Ishikawa (cell line): ENCODE measurements around the gene RNF149.

Source experiments
- CEBPB ChIP-seq: IDR thresholded peaks from 2 replicates; pipeline ENCODE4 v1.6.1; 2012
- CREB1 ChIP-seq: IDR thresholded peaks from 2 replicates; pipeline ENCODE4 v1.6.1; 2012; ENCODE audit warnings: low read depth
- EGR1 ChIP-seq: IDR thresholded peaks from 2 replicates; pipeline ENCODE4 v1.6.1; 2012
- EP300 ChIP-seq: IDR thresholded peaks from 2 replicates; pipeline ENCODE4 v1.6.1; 2012; ENCODE audit warnings: borderline replicate concordance
- FOXM1 ChIP-seq: IDR thresholded peaks from 2 replicates; pipeline ENCODE4 v1.6.1; 2012; ENCODE audit warnings: low read depth, borderline replicate concordance
- MAX ChIP-seq: IDR thresholded peaks from 2 replicates; pipeline ENCODE4 v1.6.1; 2012
- NFIC ChIP-seq: IDR thresholded peaks from 2 replicates; pipeline ENCODE4 v1.6.1; 2012
- RAD21 ChIP-seq: IDR thresholded peaks from 2 replicates; pipeline ENCODE4 v1.6.1; 2012; ENCODE audit warnings: low read depth
- REST ChIP-seq: IDR thresholded peaks from 2 replicates; pipeline ENCODE4 v1.6.1; 2012; ENCODE audit warnings: low read depth, mild to moderate bottlenecking
- TAF1 ChIP-seq: IDR thresholded peaks from 2 replicates; pipeline ENCODE4 v1.6.1; 2012; ENCODE audit warnings: low read depth, mild to moderate bottlenecking
- TCF12 ChIP-seq: IDR thresholded peaks from 2 replicates; pipeline ENCODE4 v1.6.1; 2012; ENCODE audit warnings: low read depth
- TEAD4 ChIP-seq: IDR thresholded peaks from 2 replicates; pipeline ENCODE4 v1.6.1; 2012
- USF1 ChIP-seq: IDR thresholded peaks from 2 replicates; pipeline ENCODE4 v1.6.1; 2012
- YY1 ChIP-seq: IDR thresholded peaks from 2 replicates; pipeline ENCODE4 v1.6.1; 2012; ENCODE audit warnings: low read depth
- ZBTB7A ChIP-seq: IDR thresholded peaks from 2 replicates; pipeline ENCODE4 v1.6.1; 2012; ENCODE audit warnings: low read depth

The RNF149 gene

GRCh38 chr2:101265893-101266499, 42.5 kb downstream of the RNF149 start:
- no peak for TF ChIP-seq EP300
- TF ChIP-seq YY1, result no peak
- no peak for TF ChIP-seq CREB1
- no peak for TF ChIP-seq MAX
- no peak for TF ChIP-seq TEAD4
- TF ChIP-seq TAF1, result no peak

- TF ChIP-seq TAF1 (no peak), YY1 (no peak), RAD21 (no peak), USF1 (no peak), CREB1 (no peak), MAX (no peak), CEBPB (no peak), EGR1 (no peak), ZBTB7A (no peak), EP300 (no peak), FOXM1 (no peak), REST (no peak), TCF12 (no peak), TEAD4 (no peak), NFIC (no peak)
These were observed 44.1 kb downstream of the RNF149 start for GRCh38 chr2:101264360-101264939.

GRCh38 chr2:101263377-101263800, 45.1 kb downstream of the RNF149 start:
- TF ChIP-seq FOXM1, result no peak
- TF ChIP-seq EP300, result no peak
- no peak for TF ChIP-seq YY1
- no peak for TF ChIP-seq MAX
- TF ChIP-seq CEBPB, result no peak
- TF ChIP-seq TEAD4, result no peak
- TF ChIP-seq USF1, result no peak
- no peak for TF ChIP-seq REST
- no peak for TF ChIP-seq TCF12
- TF ChIP-seq NFIC, result no peak

- no peak for TF ChIP-seq YY1
- TF ChIP-seq EP300, result no peak
- TF ChIP-seq CREB1, result no peak
- no peak for TF ChIP-seq TAF1
- TF ChIP-seq RAD21, result no peak
- no peak for TF ChIP-seq MAX
- TF ChIP-seq ZBTB7A, result no peak
- TF ChIP-seq NFIC, result no peak
- TF ChIP-seq TCF12, result no peak
- TF ChIP-seq CEBPB, result no peak
- TF ChIP-seq USF1, result no peak
- no peak for TF ChIP-seq FOXM1
These were observed 46.4 kb downstream of the RNF149 start for GRCh38 chr2:101262142-101262541.

GRCh38 chr2:101258804-101259203, 49.7 kb downstream of the RNF149 start:
- TF ChIP-seq RAD21 (no peak), NFIC (no peak), CEBPB (no peak), EP300 (no peak), MAX (no peak), TAF1 (no peak), YY1 (no peak), EGR1 (no peak), TCF12 (no peak), FOXM1 (no peak), TEAD4 (no peak), ZBTB7A (no peak), CREB1 (no peak), REST (no peak), USF1 (no peak)
